Heart left ventricle (tissue), 13 donors: ENCODE results near the gene ERN1.
"Not testable (repeated sequence)": the region's sequence is repeated elsewhere in the genome, so short reads cannot be mapped to it uniquely, and the experiment has no call there.

ENCODE experiments used
- CTCF ChIP-seq, 12 donors: fragments of 200-600 bp; sonication (generic) in 4 of 12; IDR thresholded peaks; one replicate each; pipeline versions ENCODE4 v1.5.0 to v1.8.0; 2018 to 2022; ENCODE audit warnings: antibody characterized with exemption in 12 of 12, mild to moderate bottlenecking in 5 of 12
- POLR2A ChIP-seq, 2 donors: fragments of 450-650 bp; IDR thresholded peaks; one replicate each; pipeline ENCODE4 v1.6.1; 2017; ENCODE audit warnings: antibody characterized with exemption in 2 of 2, mild to moderate bottlenecking in 2 of 2, moderate library complexity in 2 of 2
- donor health status: ischemic (EF 13 %, LVEDD 7.1; RV severe dilation, severe dysfunction).
- donor health status: DM: no; HTN: yes; CAD: no.
- donor health status: DM: no; HTN: no; CAD: no.
- donor health status: ischemic (EF 25% LVEDD 6.9; RV normal size, moderate dysfunction).
- donor health status: ischemic (EF 25% LVEDD 5.7; RV mildly dilated, moderate dysfunction).
- donor health status: ischemic (EF 35%, LVEDD 5.7; RV mildly dilated, moderate dysfunction).
- donor health status: nonischemic (EF 11% LVEDD 7.7; RV severe dilation, severe dysfunction).
- donor health status: DM: yes; HTN: yes; CAD: no.
- donor health status: PGD.
- donor health status: ischemic (EF 29% LVEDD 5.4; RV normal size, mild dysfunction).
- donor health status: nonischemic (EF 23%, LVEDD 6.1; RV moderate dilation, normal function).

- TF ChIP-seq POLR2A, CTCF (IDR thresholded peaks at IDR 0.05): not testable (repeated sequence)
Observed at GRCh38 chr17:64007089-64007837, 122.7 kb downstream of the ERN1 start.
